Measurements from ENCODE around the gene UBE2L3.

The UBE2L3 gene

GRCh38 chr22:21652547-21653545 lies 85.3 kb downstream of the UBE2L3 start:
- no peak overlapping the region for H3K27ac Mint-ChIP-seq
- H3K4me1 Mint-ChIP-seq (ENCODE audit: low read depth), result peaks cover 33% of the 10 kb centered on the region
- H3K27me3 Mint-ChIP-seq, result no peaks in the 10 kb centered on the region
- peak overlapping the region; percentile 84 for H3K4me3 Mint-ChIP-seq
- peaks cover 14% of the 10 kb centered on the region for H3K36me3 Mint-ChIP-seq (ENCODE audit: low read depth)
- H3K9me3 Mint-ChIP-seq, result no peaks in the 10 kb centered on the region

GRCh38 chr22:21657020-21657359 lies 89.5 kb downstream of the UBE2L3 start:
- Mint-ChIP-seq H3K27ac (no peak overlapping the region), H3K36me3 (ENCODE audit: low read depth) (no peaks in the 10 kb centered on the region), H3K27me3 (no peaks in the 10 kb centered on the region), H3K4me3 (peak overlapping the region; percentile 64), H3K4me1 (ENCODE audit: low read depth) (peaks cover 21% of the 10 kb centered on the region), H3K9me3 (no peaks in the 10 kb centered on the region)

- Mint-ChIP-seq H3K9me3 (no peaks in the 10 kb centered on the region), H3K4me1 (ENCODE audit: low read depth) (peaks cover 21% of the 10 kb centered on the region), H3K36me3 (ENCODE audit: low read depth) (no peaks in the 10 kb centered on the region), H3K27me3 (no peaks in the 10 kb centered on the region), H3K27ac (no peak overlapping the region), H3K4me3 (peak overlapping the region; percentile 82)
These were observed 90.0 kb downstream of the UBE2L3 start for GRCh38 chr22:21657360-21658032.

- no peak overlapping the region for H3K4me3 Mint-ChIP-seq
- peaks cover 23% of the 10 kb centered on the region for H3K4me1 Mint-ChIP-seq (ENCODE audit: low read depth)
- no peaks in the 10 kb centered on the region for H3K36me3 Mint-ChIP-seq (ENCODE audit: low read depth)
- no peaks in the 10 kb centered on the region for H3K9me3 Mint-ChIP-seq
- no peak overlapping the region for H3K27ac Mint-ChIP-seq
- H3K27me3 Mint-ChIP-seq, result no peaks in the 10 kb centered on the region
These were observed 92.5 kb downstream of the UBE2L3 start for GRCh38 chr22:21659864-21660525.

GRCh38 chr22:21660904-21661303 lies 93.4 kb downstream of the UBE2L3 start:
- H3K9me3 Mint-ChIP-seq, result no peaks in the 10 kb centered on the region
- H3K27me3 Mint-ChIP-seq, result no peaks in the 10 kb centered on the region
- H3K36me3 Mint-ChIP-seq (ENCODE audit: low read depth), result no peaks in the 10 kb centered on the region
- peaks cover 30% of the 10 kb centered on the region for H3K4me1 Mint-ChIP-seq (ENCODE audit: low read depth)
- no peak overlapping the region for H3K4me3 Mint-ChIP-seq
- no peak overlapping the region for H3K27ac Mint-ChIP-seq

GRCh38 chr22:21661991-21662390 lies 94.5 kb downstream of the UBE2L3 start:
- peaks cover 30% of the 10 kb centered on the region for H3K4me1 Mint-ChIP-seq (ENCODE audit: low read depth)
- H3K4me3 Mint-ChIP-seq, result no peak overlapping the region
- no peaks in the 10 kb centered on the region for H3K36me3 Mint-ChIP-seq (ENCODE audit: low read depth)
- H3K9me3 Mint-ChIP-seq, result no peaks in the 10 kb centered on the region
- H3K27me3 Mint-ChIP-seq, result no peaks in the 10 kb centered on the region
- H3K27ac Mint-ChIP-seq, result no peak overlapping the region

GRCh38 chr22:21663738-21664137 lies 96.2 kb downstream of the UBE2L3 start:
- Mint-ChIP-seq H3K4me3 (no peak overlapping the region), H3K27ac (no peak overlapping the region), H3K36me3 (ENCODE audit: low read depth) (no peaks in the 10 kb centered on the region), H3K27me3 (no peaks in the 10 kb centered on the region), H3K9me3 (no peaks in the 10 kb centered on the region), H3K4me1 (ENCODE audit: low read depth) (peaks cover 29% of the 10 kb centered on the region)

- H3K4me3 Mint-ChIP-seq, result peak overlapping the region; percentile 97
- no peaks in the 10 kb centered on the region for H3K27me3 Mint-ChIP-seq
- H3K36me3 Mint-ChIP-seq (ENCODE audit: low read depth), result peaks cover 4% of the 10 kb centered on the region
- peaks cover 33% of the 10 kb centered on the region for H3K4me1 Mint-ChIP-seq (ENCODE audit: low read depth)
- no peaks in the 10 kb centered on the region for H3K9me3 Mint-ChIP-seq
- H3K27ac Mint-ChIP-seq, result peak overlapping the region; percentile 93
These were observed 97.7 kb downstream of the UBE2L3 start for GRCh38 chr22:21665047-21665851.

GRCh38 chr22:21666786-21667185 lies 99.3 kb downstream of the UBE2L3 start:
- H3K27ac Mint-ChIP-seq, result peak overlapping the region; percentile 93
- H3K36me3 Mint-ChIP-seq (ENCODE audit: low read depth), result peaks cover 17% of the 10 kb centered on the region
- peak overlapping the region; percentile 97 for H3K4me3 Mint-ChIP-seq
- no peaks in the 10 kb centered on the region for H3K9me3 Mint-ChIP-seq
- no peaks in the 10 kb centered on the region for H3K27me3 Mint-ChIP-seq
- peaks cover 33% of the 10 kb centered on the region for H3K4me1 Mint-ChIP-seq (ENCODE audit: low read depth)

GRCh38 chr22:21669026-21669425 lies 101.5 kb downstream of the UBE2L3 start:
- H3K9me3 Mint-ChIP-seq, result no peaks in the 10 kb centered on the region
- no peak overlapping the region for H3K4me3 Mint-ChIP-seq
- no peaks in the 10 kb centered on the region for H3K27me3 Mint-ChIP-seq
- peaks cover 33% of the 10 kb centered on the region for H3K4me1 Mint-ChIP-seq (ENCODE audit: low read depth)
- H3K36me3 Mint-ChIP-seq (ENCODE audit: low read depth), result peaks cover 37% of the 10 kb centered on the region
- H3K27ac Mint-ChIP-seq, result no peak overlapping the region

GRCh38 chr22:21672107-21672629 lies 104.7 kb downstream of the UBE2L3 start:
- H3K36me3 Mint-ChIP-seq (ENCODE audit: low read depth), result peaks cover 56% of the 10 kb centered on the region
- no peak overlapping the region for H3K4me3 Mint-ChIP-seq
- peaks cover 12% of the 10 kb centered on the region for H3K4me1 Mint-ChIP-seq (ENCODE audit: low read depth)
- no peak overlapping the region for H3K27ac Mint-ChIP-seq
- no peaks in the 10 kb centered on the region for H3K9me3 Mint-ChIP-seq
- H3K27me3 Mint-ChIP-seq, result no peaks in the 10 kb centered on the region

All from stimulated activated naive CD8-positive, alpha-beta T cell treated with anti-CD3 and anti-CD28 coated beads, Interleukin-15, Interleukin-2, amounts not matched to agents 100 ng/mL and 50 ng/mL, for 24 hours (primary cell).